ENCODE data around the gene ST7L.

Gene ST7L

DNA sequence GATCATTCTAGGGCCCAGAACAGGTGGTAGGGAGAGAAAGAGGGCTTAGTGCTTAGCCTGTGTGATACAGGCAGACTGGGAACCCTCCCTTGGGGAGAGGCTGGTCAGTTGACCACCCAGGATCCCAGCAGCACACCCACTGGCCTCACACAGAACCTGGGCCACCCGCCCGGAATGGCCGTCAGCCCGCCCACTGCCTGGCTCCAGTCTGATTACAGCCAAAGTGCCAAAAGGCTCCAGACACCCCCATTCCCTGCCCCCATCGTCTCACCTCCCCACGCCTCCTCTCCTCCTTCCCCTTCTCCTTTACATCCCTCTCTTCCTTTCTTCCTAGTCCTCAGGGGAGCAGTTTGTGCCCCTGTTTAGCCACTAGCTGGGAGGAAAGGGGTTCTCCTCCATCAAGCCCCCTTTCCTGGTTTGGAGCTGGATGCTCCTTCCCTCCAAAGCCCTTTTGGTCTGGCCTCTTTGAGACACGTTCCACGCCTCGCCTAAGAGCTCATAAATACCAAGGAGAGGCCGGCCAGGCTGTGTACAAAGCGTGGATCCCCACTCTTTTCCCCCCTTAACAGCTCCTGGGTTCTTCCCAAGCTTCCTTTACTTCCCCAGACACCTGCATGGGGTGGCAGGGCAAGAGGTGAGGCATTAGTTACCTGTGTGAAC lies 114.8 kb downstream of the ST7L start:
- H3K4me3 ChIP-seq (ENCODE audit: low read depth, low read length), result no peak overlapping the region
- ChIA-PET CTCF (interaction anchor here (1.0 to 1.6 kb wide), 3 partner anchors 109 to 201 kb away, joined by 3 to 7 read pairs (median 3); no protein-coding TSS in a partner anchor), POLR2A (no interaction called here)
- TF ChIP-seq, protein P1, sequence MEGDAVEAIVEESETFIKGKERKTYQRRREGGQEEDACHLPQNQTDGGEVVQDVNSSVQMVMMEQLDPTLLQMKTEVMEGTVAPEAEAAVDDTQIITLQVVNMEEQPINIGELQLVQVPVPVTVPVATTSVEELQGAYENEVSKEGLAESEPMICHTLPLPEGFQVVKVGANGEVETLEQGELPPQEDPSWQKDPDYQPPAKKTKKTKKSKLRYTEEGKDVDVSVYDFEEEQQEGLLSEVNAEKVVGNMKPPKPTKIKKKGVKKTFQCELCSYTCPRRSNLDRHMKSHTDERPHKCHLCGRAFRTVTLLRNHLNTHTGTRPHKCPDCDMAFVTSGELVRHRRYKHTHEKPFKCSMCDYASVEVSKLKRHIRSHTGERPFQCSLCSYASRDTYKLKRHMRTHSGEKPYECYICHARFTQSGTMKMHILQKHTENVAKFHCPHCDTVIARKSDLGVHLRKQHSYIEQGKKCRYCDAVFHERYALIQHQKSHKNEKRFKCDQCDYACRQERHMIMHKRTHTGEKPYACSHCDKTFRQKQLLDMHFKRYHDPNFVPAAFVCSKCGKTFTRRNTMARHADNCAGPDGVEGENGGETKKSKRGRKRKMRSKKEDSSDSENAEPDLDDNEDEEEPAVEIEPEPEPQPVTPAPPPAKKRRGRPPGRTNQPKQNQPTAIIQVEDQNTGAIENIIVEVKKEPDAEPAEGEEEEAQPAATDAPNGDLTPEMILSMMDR (IDR thresholded peaks at IDR 0.05; ENCODE audit: insufficient read depth, low read length, missing control alignments), result no peak
- DNase-seq (ENCODE audit: low read depth, low spot score), result no peak

DNA sequence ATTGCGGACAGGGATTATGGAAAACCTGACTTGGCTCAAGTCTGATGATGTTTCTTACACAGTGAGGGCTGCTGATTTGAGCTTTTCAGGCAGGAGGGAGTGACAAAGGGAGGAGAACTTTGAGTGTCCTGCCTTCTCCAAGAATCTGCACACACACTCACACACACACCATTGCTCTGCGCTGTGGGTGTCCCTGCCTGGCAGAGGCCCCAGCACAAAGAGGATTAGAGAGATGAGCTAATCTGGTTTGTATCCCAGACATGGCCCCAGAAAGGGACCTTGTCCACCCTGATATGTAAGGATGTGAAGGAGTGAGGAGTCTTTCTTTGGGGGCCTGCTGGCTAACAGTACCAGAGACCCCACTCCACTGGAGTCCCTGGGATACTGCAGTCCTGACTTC lies 116.1 kb downstream of the ST7L start:
- H3K4me3 ChIP-seq (ENCODE audit: low read depth, low read length), result no peak overlapping the region
- no peak for DNase-seq (ENCODE audit: low read depth, low spot score)
- TF ChIP-seq, protein P1 (IDR thresholded peaks at IDR 0.05; ENCODE audit: insufficient read depth, low read length, missing control alignments), result no peak
- ChIA-PET POLR2A (interaction anchor here (1.0 to 2.0 kb wide), 2 partner anchors 20 to 57 kb away, joined by 4 to 5 read pairs; no protein-coding TSS in a partner anchor), CTCF (interaction anchor here (0.6 to 7.5 kb wide), 17 partner anchors 9 to 205 kb away, joined by 3 to 228 read pairs (median 16); partner anchors contain the start of genes CAPZA1, CTTNBP2NL, MOV10 and RHOC)

DNA sequence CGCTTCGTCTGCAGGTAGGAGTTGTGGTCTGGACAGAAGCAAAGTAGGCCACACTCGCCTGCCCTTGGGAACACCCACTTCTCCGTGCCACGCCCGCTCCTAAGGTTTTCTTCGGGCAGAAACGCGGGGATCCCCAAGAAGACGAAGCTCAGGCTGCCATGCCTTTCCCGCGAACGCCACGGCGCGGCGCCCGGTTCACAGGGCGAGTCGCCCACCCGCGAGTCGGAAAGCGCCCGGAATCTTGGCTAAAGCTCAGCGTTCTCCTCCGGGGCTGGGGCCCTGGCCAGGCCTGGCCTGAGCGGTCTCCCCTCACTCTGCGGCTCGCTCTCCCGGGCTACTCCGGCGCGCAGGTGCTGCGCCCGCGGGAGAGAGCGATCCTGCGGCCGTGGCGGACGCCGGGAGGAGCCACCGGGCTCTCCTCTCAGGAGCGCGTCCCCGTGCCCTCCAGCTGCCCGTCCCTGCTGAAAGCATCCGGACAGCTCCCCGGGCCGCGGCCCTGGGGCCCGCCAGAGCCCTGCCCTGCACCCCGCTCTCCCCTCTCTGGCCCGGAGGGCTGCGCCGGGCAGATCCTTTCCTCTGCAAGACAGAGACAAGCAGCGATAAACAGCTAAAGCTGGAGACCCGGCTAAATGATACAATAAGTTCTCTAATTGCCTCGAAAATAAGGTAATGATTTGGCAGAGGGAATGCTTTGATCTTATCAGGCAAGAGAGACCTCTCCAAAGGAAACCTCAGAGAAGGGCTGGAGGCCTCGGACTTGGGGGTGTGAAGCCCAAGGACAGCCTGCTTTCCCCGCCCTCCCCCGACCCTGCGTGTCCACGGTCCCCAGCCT lies 116.9 kb downstream of the ST7L start:
- no peak for DNase-seq (ENCODE audit: low read depth, low spot score)
- TF ChIP-seq, protein P1 (IDR thresholded peaks at IDR 0.05; ENCODE audit: insufficient read depth, low read length, missing control alignments), result peak; percentile 94
- ChIA-PET CTCF (interaction anchor here (0.6 to 7.5 kb wide), 66 partner anchors 9 to 608 kb away, joined by 3 to 228 read pairs (median 5); partner anchors contain the start of genes CAPZA1, CTTNBP2NL, MOV10 and RHOC), POLR2A (interaction anchor here (0.8 to 2.0 kb wide), 8 partner anchors 21 to 117 kb away, joined by 3 to 5 read pairs (median 4); partner anchors contain the start of gene ST7L)
- H3K4me3 ChIP-seq (ENCODE audit: low read depth, low read length), result peak overlapping the region; percentile 52

DNA sequence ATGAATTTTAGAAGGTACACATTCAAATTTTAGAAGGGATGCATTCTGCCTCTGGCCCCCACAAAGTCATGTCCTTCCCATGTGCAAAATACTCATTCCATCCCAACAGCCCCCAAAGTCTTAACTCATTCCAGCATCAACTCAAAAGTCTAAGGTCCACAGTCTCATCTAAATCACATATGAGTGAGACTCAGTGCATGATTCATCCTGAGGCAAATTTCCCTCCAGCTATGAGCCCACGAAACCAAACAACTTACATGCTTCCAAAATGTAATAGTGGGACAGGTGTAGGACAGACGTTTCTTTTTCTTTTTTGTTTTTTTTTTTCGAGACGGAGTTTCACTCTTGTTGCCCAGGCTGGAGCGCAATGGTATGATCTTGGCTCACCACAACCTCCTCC lies 122.7 kb downstream of the ST7L start:
- no peak overlapping the region for H3K4me3 ChIP-seq (ENCODE audit: low read depth, low read length)
- POLR2A ChIA-PET, result interaction anchor here (0.6 kb wide), 1 partner anchor 102 kb away, joined by 3 read pairs; no protein-coding TSS in a partner anchor
- DNase-seq (ENCODE audit: low read depth, low spot score), result no peak
- CTCF ChIA-PET, result interaction anchor here (0.6 to 7.5 kb wide), 3 partner anchors 105 to 118 kb away, joined by 3 to 228 read pairs (median 5); partner anchors contain the start of genes CAPZA1 and ST7L
- TF ChIP-seq, protein P1 (IDR thresholded peaks at IDR 0.05; ENCODE audit: insufficient read depth, low read length, missing control alignments), result no peak

GRCh38 chr1:112493351-112493750 lies 125.6 kb downstream of the ST7L start:
- TF ChIP-seq, protein P1 (IDR thresholded peaks at IDR 0.05; ENCODE audit: insufficient read depth, low read length, missing control alignments), result no peak

More at GRCh38 chr1:112493351-112493750, 125.6 kb downstream of the ST7L start:
- ChIA-PET CTCF (interaction anchor here (2.4 to 2.5 kb wide), 2 partner anchors 8 to 121 kb away, joined by 10 to 25 read pairs; no protein-coding TSS in a partner anchor), POLR2A (no interaction called here)
- no peak for DNase-seq (ENCODE audit: low read depth, low spot score)
- no peak overlapping the region for H3K4me3 ChIP-seq (ENCODE audit: low read depth, low read length)
